AG10803 (cell line): ENCODE results near the gene PDIA5.

Experiments
- DNase-seq: peaks from one replicate; pipeline ENCODE4 v3.0.0; 2010; ENCODE audit warnings: low read depth
- H3K4me3 ChIP-seq: 2 replicates; pipeline ENCODE4 v1.5.1; 2011; ENCODE audit warnings: mild to moderate bottlenecking, low read length, control low read depth
- TF ChIP-seq, protein P1 (sequence below): conservative IDR thresholded peaks from 2 replicates; pipeline ENCODE4 v1.5.1; 2011; ENCODE audit warnings: mild to moderate bottlenecking, low read length, control low read depth, inconsistent platforms

The PDIA5 gene

DNA sequence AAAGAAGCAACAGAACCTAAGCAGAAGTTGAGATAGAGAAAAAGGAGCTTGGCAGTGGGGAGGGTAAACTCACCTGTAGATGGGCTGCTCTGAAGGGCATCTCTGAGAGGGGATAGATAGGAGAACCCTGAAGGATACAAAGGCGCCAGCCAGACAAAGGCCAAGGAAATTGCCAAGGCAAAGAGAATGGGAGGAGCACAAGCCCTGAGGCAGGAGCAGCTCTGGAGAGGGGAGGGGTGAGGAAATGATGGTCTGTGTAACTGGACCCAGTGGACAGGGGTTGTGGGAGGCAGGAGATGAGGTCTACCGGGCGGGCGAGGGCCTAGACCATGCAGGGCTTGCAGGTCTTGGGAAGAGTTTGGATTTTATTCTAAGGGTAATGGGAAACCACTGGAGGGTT is 2.3 kb upstream of the PDIA5 start:
- H3K4me3 ChIP-seq, result no peak overlapping the region
- TF ChIP-seq, protein P1, sequence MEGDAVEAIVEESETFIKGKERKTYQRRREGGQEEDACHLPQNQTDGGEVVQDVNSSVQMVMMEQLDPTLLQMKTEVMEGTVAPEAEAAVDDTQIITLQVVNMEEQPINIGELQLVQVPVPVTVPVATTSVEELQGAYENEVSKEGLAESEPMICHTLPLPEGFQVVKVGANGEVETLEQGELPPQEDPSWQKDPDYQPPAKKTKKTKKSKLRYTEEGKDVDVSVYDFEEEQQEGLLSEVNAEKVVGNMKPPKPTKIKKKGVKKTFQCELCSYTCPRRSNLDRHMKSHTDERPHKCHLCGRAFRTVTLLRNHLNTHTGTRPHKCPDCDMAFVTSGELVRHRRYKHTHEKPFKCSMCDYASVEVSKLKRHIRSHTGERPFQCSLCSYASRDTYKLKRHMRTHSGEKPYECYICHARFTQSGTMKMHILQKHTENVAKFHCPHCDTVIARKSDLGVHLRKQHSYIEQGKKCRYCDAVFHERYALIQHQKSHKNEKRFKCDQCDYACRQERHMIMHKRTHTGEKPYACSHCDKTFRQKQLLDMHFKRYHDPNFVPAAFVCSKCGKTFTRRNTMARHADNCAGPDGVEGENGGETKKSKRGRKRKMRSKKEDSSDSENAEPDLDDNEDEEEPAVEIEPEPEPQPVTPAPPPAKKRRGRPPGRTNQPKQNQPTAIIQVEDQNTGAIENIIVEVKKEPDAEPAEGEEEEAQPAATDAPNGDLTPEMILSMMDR, result no peak
- no peak for DNase-seq

DNA sequence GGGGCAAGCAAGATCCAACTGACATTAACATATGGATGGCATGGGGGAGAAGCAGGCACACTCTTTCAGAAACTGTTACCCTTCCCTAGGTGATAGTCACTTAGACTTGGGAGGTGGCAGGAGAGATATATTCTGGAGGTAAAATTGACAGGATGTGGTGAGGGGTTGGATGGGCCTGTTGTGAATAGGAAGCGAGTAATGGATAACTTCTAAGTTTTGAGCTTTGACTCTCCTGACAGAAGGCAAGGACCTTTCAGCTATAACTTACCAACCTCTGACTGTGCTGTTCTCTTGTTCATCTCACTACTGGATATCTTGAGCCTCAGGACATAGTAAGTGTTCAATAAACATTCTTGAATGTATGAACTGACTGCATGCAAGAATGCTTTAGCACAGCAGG is 1.9 kb upstream of the PDIA5 start:
- no peak for DNase-seq
- TF ChIP-seq, protein P1, result no peak

GRCh38 chr3:123066599-123066895 is 278 bp upstream of the PDIA5 start:
- peak overlapping the region; percentile 93 for H3K4me3 ChIP-seq
- DNase-seq, result no peak
- TF ChIP-seq, protein P1, result no peak

More for the DNA sequence above, 1.9 kb upstream of the PDIA5 start:
- H3K4me3 ChIP-seq, result no peak overlapping the region

- TF ChIP-seq, protein P1, result no peak; the same call in 1 of the 2 replicates
- H3K4me3 ChIP-seq, result peak overlapping the region; percentile 93
- DNase-seq, result no peak
These were observed 1.1 kb downstream of the PDIA5 start for GRCh38 chr3:123067689-123068600.

- no peak for DNase-seq
- TF ChIP-seq, protein P1, result no peak
- H3K4me3 ChIP-seq, result peak overlapping the region; percentile 93
These were observed 2.0 kb downstream of the PDIA5 start for GRCh38 chr3:123068601-123069381.

DNA sequence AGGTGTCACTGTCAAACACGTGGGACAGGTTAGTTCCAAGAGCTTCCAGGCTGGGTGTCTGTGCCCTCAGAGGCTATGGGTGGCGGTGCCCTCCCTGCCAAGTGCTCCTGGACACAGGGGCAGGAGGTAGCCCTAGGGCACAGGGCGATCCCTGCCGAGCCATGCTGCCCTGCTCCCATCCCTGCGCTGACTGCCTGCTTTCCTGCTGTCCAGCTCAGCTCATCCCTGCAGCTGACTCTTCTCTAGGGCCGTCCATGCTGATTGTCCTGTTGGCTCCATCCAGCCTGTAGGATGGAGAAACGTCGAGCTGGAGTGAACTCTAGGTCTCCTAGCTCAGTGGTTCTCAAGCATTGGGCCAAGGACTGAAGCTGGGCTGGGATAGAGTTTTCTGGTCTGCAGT is 3.7 kb downstream of the PDIA5 start:
- no peak overlapping the region for H3K4me3 ChIP-seq
- TF ChIP-seq, protein P1, result no peak

GRCh38 chr3:123071146-123071545 is 4.3 kb downstream of the PDIA5 start:
- DNase-seq, result no peak
- TF ChIP-seq, protein P1, result peak; percentile 11; the same call in 1 of the 2 replicates
- H3K4me3 ChIP-seq, result no peak overlapping the region

More for the DNA sequence above, 3.7 kb downstream of the PDIA5 start:
- DNase-seq, result no peak
